CD4-positive, alpha-beta T cell (primary cell): ENCODE measurements around the gene B4GALT3. TPM values are rescaled to one million over a fixed set of nuclear protein-coding genes. Genes with fewer than 3 reads are reported as not detected.

Source experiments
- ATAC-seq: fragments of 200-7000 bp; cut with Tn5 transposase; one replicate; pipeline ENCODE4 v1.10.0; 2022; ENCODE audit warnings: mild to moderate bottlenecking; ENCODE audit not compliant: poor library complexity
- CTCF ChIA-PET: fragments of 350-600 bp; sonication (Branson Sonifier 250); formaldehyde crosslinking; loops from one replicate; lab custom pipeline; 2021; ENCODE audit warnings: antibody characterized with exemption, inconsistent platforms; lab: Charles Lee
- POLR2A ChIA-PET: fragments of 350-600 bp; sonication (Branson Sonifier 250); formaldehyde crosslinking; loops from one replicate; lab custom pipeline; 2021; ENCODE audit warnings: antibody characterized with exemption, inconsistent platforms; lab: Charles Lee
- DNase-seq, 14 experiments: peaks; one replicate each; pipeline ENCODE4 v3.0.0-alpha.2; 2013 to 2020; ENCODE audit warnings: mixed read lengths in 2 of 14
- H3K27ac ChIP-seq, 2 donors: one replicate each; pipeline versions ENCODE4 v1.5.1 to v1.7.0; 2013; ENCODE audit warnings: low read length in 2 of 2, low read depth in 1 of 2, mild to moderate bottlenecking in 1 of 2
- H3K27me3 ChIP-seq, 2 experiments: 1 replicate in 1 of 2; 2 replicates in 1 of 2; pipeline versions ENCODE4 v1.6.1 to v1.7.0; 2013; ENCODE audit warnings: low read length in 2 of 2, control low read depth in 1 of 2, mild to moderate bottlenecking in 1 of 2, moderate library complexity in 1 of 2; ENCODE audit not compliant: insufficient read depth in 2 of 2, control insufficient read depth in 1 of 2
- H3K36me3 ChIP-seq: one replicate; pipeline ENCODE4 v1.6.1; 2013; ENCODE audit warnings: low read length, control low read depth; ENCODE audit not compliant: insufficient read depth
- H3K4me1 ChIP-seq: one replicate; pipeline ENCODE4 v1.6.1; 2013; ENCODE audit warnings: low read length, control low read depth; ENCODE audit not compliant: insufficient read depth
- H3K4me3 ChIP-seq: one replicate; pipeline ENCODE4 v1.5.1; 2013; ENCODE audit warnings: mild to moderate bottlenecking, low read length, moderate library complexity
- H3K9me3 ChIP-seq, 2 experiments: 1 replicate in 1 of 2; 2 replicates in 1 of 2; pipeline versions ENCODE4 v1.6.1 to v1.7.0; 2013; ENCODE audit warnings: low read length in 2 of 2, mild to moderate bottlenecking in 2 of 2, control low read depth in 1 of 2, moderate library complexity in 1 of 2; ENCODE audit not compliant: control insufficient read depth in 1 of 2, insufficient read depth in 1 of 2
- H3K27ac Mint-ChIP-seq: one replicate; pipeline ENCODE4 v1.8.0; 2020; ENCODE audit warnings: mixed read lengths
- H3K27me3 Mint-ChIP-seq: one replicate; pipeline ENCODE4 v1.8.0; 2021; ENCODE audit warnings: mixed read lengths
- H3K36me3 Mint-ChIP-seq: one replicate; pipeline ENCODE4 v1.8.0; 2021; ENCODE audit warnings: low read depth, mixed read lengths
- H3K4me1 Mint-ChIP-seq: one replicate; pipeline ENCODE4 v1.8.0; 2021; ENCODE audit warnings: low read depth, mixed read lengths
- H3K4me3 Mint-ChIP-seq: one replicate; pipeline ENCODE4 v1.8.0; 2020; ENCODE audit warnings: mild to moderate bottlenecking, mixed read lengths
- H3K9me3 Mint-ChIP-seq: one replicate; pipeline ENCODE4 v1.8.0; 2020; ENCODE audit warnings: mixed read lengths
- CTCF ChIP-seq: fragments of 200-600 bp; IDR thresholded peaks from one replicate; pipeline ENCODE4 v1.8.0; 2022; ENCODE audit warnings: antibody characterized with exemption, mild to moderate bottlenecking
- intact Hi-C, 2 experiments: fragments of 100-400 bp; cut with DNase I in 1 of 2; cut with micrococcal nuclease in 1 of 2; formaldehyde crosslinking; loops; one replicate each; pipeline versions ENCODE4 v1.15.1 to v1.9.0; 2023 to 2025; cut with DNase I, micrococcal nuclease
- total RNA-seq, 174 experiments: library from RNA in 2 of 174; stranded (reverse) in 2 of 174; gene quantifications; one replicate each; pipeline ENCODE4 v1.2.3 and lab custom pipeline; 2021 to 2026

The B4GALT3 gene
- total RNA-seq, 2 experiments from 2014 or later = 40.8 to 44.3 TPM

- H3K4me1 Mint-ChIP-seq = peaks cover 49% of the 10 kb centered on the region
- no peak overlapping the region for H3K27ac Mint-ChIP-seq
- Histone ChIP-seq H3K36me3 (peaks cover 30% of the 10 kb centered on the region), H3K27ac (peak overlapping the region; percentile 79 to 94), H3K9me3 (no peaks in the 10 kb centered on the region), H3K4me1 (peaks cover 49% of the 10 kb centered on the region), H3K27me3 (no peaks in the 10 kb centered on the region), H3K4me3 (peak overlapping the region; percentile 98)
- no peaks in the 10 kb centered on the region for H3K27me3 Mint-ChIP-seq
- POLR2A ChIA-PET = interaction anchor here (0.7 to 3.4 kb wide), 15 partner anchors 14 to 1069 kb away, joined by 3 to 37 read pairs (median 6); partner anchors contain the start of genes ARHGAP30, B4GALT3, F11R and KLHDC9
- DNase-seq (peak in 2 of 14 experiments; percentile 53 to 55), ATAC-seq (no peak)
- H3K9me3 Mint-ChIP-seq = no peaks in the 10 kb centered on the region
- peaks cover 48% of the 10 kb centered on the region for H3K36me3 Mint-ChIP-seq
- intact Hi-C loops = loop anchor here (1.0 to 10.0 kb wide), 6 partner anchors 12 to 847 kb away; partner anchors contain the start of genes PPOX (in 2 of the 2), UFC1 (in 2 of the 2), NIT1 (in 1 of the 2) and PEX19 (in 1 of the 2)
- H3K4me3 Mint-ChIP-seq = no peak overlapping the region
- CTCF ChIA-PET = interaction anchor here (0.6 to 2.3 kb wide), 5 partner anchors 14 to 34 kb away, joined by 3 to 8 read pairs (median 5); partner anchors contain the start of genes NIT1, PFDN2, PPOX and UFC1
- no peak for TF ChIP-seq CTCF
Measured at GRCh38 chr1:161131523-161132409, 45.5 kb downstream of the B4GALT3 start.

GRCh38 chr1:161130266-161130665 is 47.0 kb downstream of the B4GALT3 start:
- H3K4me1 ChIP-seq = peaks cover 49% of the 10 kb centered on the region
- H3K27ac ChIP-seq = peak overlapping the region in 1 of 2 donors; percentile 20
- POLR2A ChIA-PET = interaction anchor here (0.9 to 3.1 kb wide), 3 partner anchors 12 to 61 kb away, joined by 4 to 35 read pairs (median 5); partner anchors contain the start of genes ARHGAP30, NIT1 and PFDN2
- CTCF ChIA-PET = interaction anchor here (2.3 kb wide), 1 partner anchor 35 kb away, joined by 5 read pairs; the partner anchor contains the start of gene PPOX
- intact Hi-C loops = loop anchor here (5.0 to 10.0 kb wide), 2 partner anchors 37 to 845 kb away; partner anchors contain the start of genes PPOX (in 2 of the 2) and PEX19 (in 1 of the 2)
- no peaks in the 10 kb centered on the region for H3K27me3 ChIP-seq
- no peaks in the 10 kb centered on the region for H3K9me3 ChIP-seq
- no peak overlapping the region for H3K4me3 ChIP-seq
- Mint-ChIP-seq H3K27me3 (no peaks in the 10 kb centered on the region), H3K9me3 (no peaks in the 10 kb centered on the region), H3K36me3 (peaks cover 62% of the 10 kb centered on the region), H3K4me1 (peaks cover 53% of the 10 kb centered on the region), H3K4me3 (no peak overlapping the region), H3K27ac (no peak overlapping the region)
- TF ChIP-seq CTCF = no peak
- peaks cover 40% of the 10 kb centered on the region for H3K36me3 ChIP-seq
- DNase-seq (no peak), ATAC-seq (no peak)

- Mint-ChIP-seq H3K4me3 (no peak overlapping the region), H3K4me1 (peaks cover 53% of the 10 kb centered on the region), H3K27me3 (no peaks in the 10 kb centered on the region), H3K9me3 (no peaks in the 10 kb centered on the region), H3K36me3 (peaks cover 76% of the 10 kb centered on the region), H3K27ac (peak overlapping the region; percentile 65)
- intact Hi-C loops = no loop called here
- Histone ChIP-seq H3K36me3 (peaks cover 54% of the 10 kb centered on the region), H3K4me3 (no peak overlapping the region), H3K4me1 (peaks cover 39% of the 10 kb centered on the region), H3K27ac (no peak overlapping the region), H3K27me3 (no peaks in the 10 kb centered on the region), H3K9me3 (no peaks in the 10 kb centered on the region)
- ChIA-PET CTCF (interaction anchor here (1.7 kb wide), 1 partner anchor 24 kb away, joined by 3 read pairs; no protein-coding TSS in a partner anchor), POLR2A (interaction anchor here (1.7 kb wide), 1 partner anchor 11 kb away, joined by 8 read pairs; the partner anchor contains the start of genes NIT1 and PFDN2)
- ATAC-seq = no peak
- no peak for DNase-seq
- no peak for TF ChIP-seq CTCF
Measured at GRCh38 chr1:161128591-161129420, 48.5 kb downstream of the B4GALT3 start.
